ENCODE measurements around the gene NDFIP2. TPM values are rescaled to one million over a fixed set of nuclear protein-coding genes. Genes with fewer than 3 reads are reported as not detected.
A peak's percentile ranks its signal among the peaks of the same experiment; 100 is the strongest.

The NDFIP2 gene
- total and polyA plus RNA-seq, 10 of the 15 experiments (the other 5 are each of a cell fraction or from before 2014, with no cell fraction given) = 17.9 to 57.2 (median 30.6) TPM

GRCh38 chr13:79457948-79458347, 23.0 kb upstream of the NDFIP2 start:
- FAIRE-seq = no peak
- H3K4me1 ChIP-seq (ENCODE audit: control insufficient read depth, insufficient read depth, low read length) = no peaks in the 10 kb centered on the region
- TF ChIP-seq CHD2 (IDR thresholded peaks at IDR 0.05; ENCODE audit: borderline replicate concordance, low read depth, low read length) = no peak
- TF ChIP-seq NFYB (IDR thresholded peaks at IDR 0.05; ENCODE audit: insufficient read depth, low read depth, low read length) = no peak
- TF ChIP-seq ZNF217 (IDR thresholded peaks at IDR 0.05) = no peak
- no peak for DNase-seq (ENCODE audit: low read depth, low spot score)
- ATAC-seq = peak; percentile 58; the same call in 2 of the 3 replicates
- no peak overlapping the region for H3K4me2 ChIP-seq (ENCODE audit: control insufficient read depth, insufficient read depth)
- no peak overlapping the region for H2AFZ ChIP-seq (ENCODE audit: control insufficient read depth, low read depth, low read length)
- in situ Hi-C loops (cut with MboI) = no loop called here
- no peaks in the 10 kb centered on the region for H3K79me2 ChIP-seq (ENCODE audit: control insufficient read depth, insufficient read depth, low read length)
- H3K9ac ChIP-seq (ENCODE audit: control insufficient read depth, insufficient read depth, low read length) = no peak overlapping the region
- no TSS peak for BruUV-seq (replicated peaks)
- H3K27me3 ChIP-seq (replicated peaks in 1 of 2; ENCODE audit: control insufficient read depth in 2 of 2, insufficient read depth in 2 of 2, low read length in 1 of 2) = no peaks in the 10 kb centered on the region
- CTCF ChIA-PET = interaction anchor here (1.4 to 2.0 kb wide), 2 partner anchors 10 to 34 kb away, joined by 6 to 7 read pairs; no protein-coding TSS in a partner anchor
- RAD21 ChIA-PET (ENCODE audit: unreplicated experiment) = interaction anchor here (1.4 to 3.0 kb wide), 2 partner anchors 23 to 42 kb away, joined by 3 to 9 read pairs; partner anchors contain the start of gene NDFIP2
- WGBS (ENCODE audit: insufficient coverage, insufficient replicate concordance, low lambda C conversion rate, missing lambda C conversion rate) = 100% methylated on average over 2 of the region's 2 CpGs
- SMC1A ChIA-PET (ENCODE audit: uncharacterized antibody, unreplicated experiment) = interaction anchor here (0.5 to 4.2 kb wide), 9 partner anchors 9 to 83 kb away, joined by 3 to 16 read pairs (median 7); no protein-coding TSS in a partner anchor
- intact Hi-C loops (cut with micrococcal nuclease; ENCODE audit: unreplicated experiment) = no loop called here
- no peak overlapping the region for H3K27ac ChIP-seq (ENCODE audit: control insufficient read depth, insufficient read depth)
- no peaks in the 10 kb centered on the region for H3K36me3 ChIP-seq (ENCODE audit: control insufficient read depth in 2 of 2, insufficient read depth in 2 of 2, low read length in 1 of 2)
- POLR2A ChIA-PET = interaction anchor here (0.6 kb wide), 2 partner anchors 72 to 953 kb away, joined by 3 read pairs; no protein-coding TSS in a partner anchor
- H3K4me3 ChIP-seq = no peak overlapping the region
- no peaks in the 10 kb centered on the region for H3K9me3 ChIP-seq (replicated peaks; ENCODE audit: control insufficient read depth, insufficient read depth, low read length)
- no peaks in the 10 kb centered on the region for H4K20me1 ChIP-seq (ENCODE audit: control insufficient read depth, insufficient read depth)

DNA sequence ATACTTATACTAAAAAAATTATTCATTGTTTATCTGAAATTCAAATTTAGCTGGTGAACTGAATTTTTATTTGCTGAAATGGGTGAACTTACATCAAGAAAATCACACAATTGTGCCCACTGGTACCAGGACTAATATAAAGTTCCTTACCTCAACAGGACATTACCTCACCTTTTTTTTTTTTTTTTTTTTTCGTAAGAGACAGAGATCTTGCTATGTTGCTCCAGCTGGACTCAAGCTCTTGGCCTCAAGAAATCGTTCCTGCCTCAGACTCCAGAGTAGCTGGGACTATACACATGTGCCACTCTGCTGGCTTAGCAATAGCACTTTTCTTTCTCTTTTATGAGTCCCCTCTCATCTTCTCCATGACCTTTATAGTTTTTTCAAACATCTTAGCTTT, 22.5 kb upstream of the NDFIP2 start:
- FAIRE-seq = no peak
- no peaks in the 10 kb centered on the region for H4K20me1 ChIP-seq (ENCODE audit: control insufficient read depth, insufficient read depth)
- in situ Hi-C loops (cut with MboI) = no loop called here
- ChIA-PET POLR2A (interaction anchor here (0.6 to 1.4 kb wide), 5 partner anchors 11 to 953 kb away, joined by 3 to 8 read pairs (median 4); partner anchors contain the start of gene NDFIP2), CTCF (interaction anchor here (0.6 to 2.4 kb wide), 4 partner anchors 10 to 274 kb away, joined by 3 to 11 read pairs (median 5); no protein-coding TSS in a partner anchor), SMC1A (ENCODE audit: uncharacterized antibody, unreplicated experiment) (interaction anchor here (0.6 to 4.2 kb wide), 8 partner anchors 8 to 82 kb away, joined by 3 to 16 read pairs (median 6); no protein-coding TSS in a partner anchor), RAD21 (ENCODE audit: unreplicated experiment) (interaction anchor here (1.4 to 3.0 kb wide), 2 partner anchors 22 to 42 kb away, joined by 3 to 9 read pairs; partner anchors contain the start of gene NDFIP2)
- no peak overlapping the region for H2AFZ ChIP-seq (ENCODE audit: control insufficient read depth, low read depth, low read length)
- no peaks in the 10 kb centered on the region for H3K79me2 ChIP-seq (ENCODE audit: control insufficient read depth, insufficient read depth, low read length)
- no peak overlapping the region for H3K4me2 ChIP-seq (ENCODE audit: control insufficient read depth, insufficient read depth)
- DNase-seq (ENCODE audit: low read depth, low spot score) = no peak
- H3K27ac ChIP-seq (ENCODE audit: control insufficient read depth, insufficient read depth) = no peak overlapping the region
- H3K36me3 ChIP-seq (ENCODE audit: control insufficient read depth in 2 of 2, insufficient read depth in 2 of 2, low read length in 1 of 2) = no peaks in the 10 kb centered on the region
- intact Hi-C loops (cut with micrococcal nuclease; ENCODE audit: unreplicated experiment) = no loop called here
- ATAC-seq = no peak
- 53% methylated on average over 1 of the region's 2 CpGs for WGBS (ENCODE audit: insufficient coverage, insufficient replicate concordance, low lambda C conversion rate, missing lambda C conversion rate)
- H3K4me3 ChIP-seq = no peak overlapping the region
- no peaks in the 10 kb centered on the region for H3K4me1 ChIP-seq (ENCODE audit: control insufficient read depth, insufficient read depth, low read length)
- BruUV-seq (replicated peaks) = no TSS peak
- no peaks in the 10 kb centered on the region for H3K9me3 ChIP-seq (replicated peaks; ENCODE audit: control insufficient read depth, insufficient read depth, low read length)
- no peak overlapping the region for H3K9ac ChIP-seq (ENCODE audit: control insufficient read depth, insufficient read depth, low read length)
- H3K27me3 ChIP-seq (replicated peaks in 1 of 2; ENCODE audit: control insufficient read depth in 2 of 2, insufficient read depth in 2 of 2, low read length in 1 of 2) = no peaks in the 10 kb centered on the region
- TF ChIP-seq, protein P1, sequence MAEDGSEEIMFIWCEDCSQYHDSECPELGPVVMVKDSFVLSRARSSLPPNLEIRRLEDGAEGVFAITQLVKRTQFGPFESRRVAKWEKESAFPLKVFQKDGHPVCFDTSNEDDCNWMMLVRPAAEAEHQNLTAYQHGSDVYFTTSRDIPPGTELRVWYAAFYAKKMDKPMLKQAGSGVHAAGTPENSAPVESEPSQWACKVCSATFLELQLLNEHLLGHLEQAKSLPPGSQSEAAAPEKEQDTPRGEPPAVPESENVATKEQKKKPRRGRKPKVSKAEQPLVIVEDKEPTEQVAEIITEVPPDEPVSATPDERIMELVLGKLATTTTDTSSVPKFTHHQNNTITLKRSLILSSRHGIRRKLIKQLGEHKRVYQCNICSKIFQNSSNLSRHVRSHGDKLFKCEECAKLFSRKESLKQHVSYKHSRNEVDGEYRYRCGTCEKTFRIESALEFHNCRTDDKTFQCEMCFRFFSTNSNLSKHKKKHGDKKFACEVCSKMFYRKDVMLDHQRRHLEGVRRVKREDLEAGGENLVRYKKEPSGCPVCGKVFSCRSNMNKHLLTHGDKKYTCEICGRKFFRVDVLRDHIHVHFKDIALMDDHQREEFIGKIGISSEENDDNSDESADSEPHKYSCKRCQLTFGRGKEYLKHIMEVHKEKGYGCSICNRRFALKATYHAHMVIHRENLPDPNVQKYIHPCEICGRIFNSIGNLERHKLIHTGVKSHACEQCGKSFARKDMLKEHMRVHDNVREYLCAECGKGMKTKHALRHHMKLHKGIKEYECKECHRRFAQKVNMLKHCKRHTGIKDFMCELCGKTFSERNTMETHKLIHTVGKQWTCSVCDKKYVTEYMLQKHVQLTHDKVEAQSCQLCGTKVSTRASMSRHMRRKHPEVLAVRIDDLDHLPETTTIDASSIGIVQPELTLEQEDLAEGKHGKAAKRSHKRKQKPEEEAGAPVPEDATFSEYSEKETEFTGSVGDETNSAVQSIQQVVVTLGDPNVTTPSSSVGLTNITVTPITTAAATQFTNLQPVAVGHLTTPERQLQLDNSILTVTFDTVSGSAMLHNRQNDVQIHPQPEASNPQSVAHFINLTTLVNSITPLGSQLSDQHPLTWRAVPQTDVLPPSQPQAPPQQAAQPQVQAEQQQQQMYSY (CRISPR knock-in tag; IDR thresholded peaks at IDR 0.05) = no peak
- TF ChIP-seq NBN (IDR thresholded peaks at IDR 0.05) (no peak), ZZZ3 (IDR thresholded peaks at IDR 0.05; ENCODE audit: control insufficient read depth, insufficient read length, low read depth) (no peak), NFIC (IDR thresholded peaks at IDR 0.05; ENCODE audit: low read depth, low read length) (no peak), RAD51 (IDR thresholded peaks at IDR 0.05) (no peak), BMI1 (IDR thresholded peaks at IDR 0.05; ENCODE audit: borderline replicate concordance) (no peak), NKRF (conservative IDR thresholded peaks at IDR 0.05) (no peak), ASH2L (IDR thresholded peaks at IDR 0.05; ENCODE audit: borderline replicate concordance, low read depth) (no peak)
